ENCODE results near the gene TRPC4.

The TRPC4 gene

GRCh38 chr13:37869756-37870488, at the start of gene TRPC4:
Gene TRPC4, minus strand, starts transcription at chr13:37869772. Its CDS starts 86,439 bp downstream, at chr13:37783333.
- DNase-seq: peak; percentile 33

- no peak for DNase-seq
Measured at GRCh38 chr13:37918751-37919150, 49.2 kb upstream of the TRPC4 start.

GRCh38 chr13:37918116-37918714, 48.6 kb upstream of the TRPC4 start:
- DNase-seq: no peak

- DNase-seq: no peak
Measured at GRCh38 chr13:37914781-37915391, 45.3 kb upstream of the TRPC4 start.

GRCh38 chr13:37910790-37911189, 41.2 kb upstream of the TRPC4 start:
- no peak for DNase-seq

GRCh38 chr13:37906880-37907279, 37.3 kb upstream of the TRPC4 start:
- DNase-seq: no peak

- DNase-seq: no peak
Measured at GRCh38 chr13:37905736-37906135, 36.2 kb upstream of the TRPC4 start.

- no peak for DNase-seq
Measured at GRCh38 chr13:37899753-37900152, 30.2 kb upstream of the TRPC4 start.

- no peak for DNase-seq
Measured at GRCh38 chr13:37893321-37893720, 23.7 kb upstream of the TRPC4 start.

GRCh38 chr13:37889820-37890219, 20.2 kb upstream of the TRPC4 start:
- no peak for DNase-seq

- no peak for DNase-seq
Measured at GRCh38 chr13:37889102-37889501, 19.5 kb upstream of the TRPC4 start.

- DNase-seq: no peak
Measured at GRCh38 chr13:37886879-37887278, 17.3 kb upstream of the TRPC4 start.

GRCh38 chr13:37884674-37885073, 15.1 kb upstream of the TRPC4 start:
- DNase-seq: no peak

- no peak for DNase-seq
Measured at GRCh38 chr13:37884026-37884425, 14.5 kb upstream of the TRPC4 start.

- no peak for DNase-seq
Measured at GRCh38 chr13:37878921-37879320, 9.3 kb upstream of the TRPC4 start.

GRCh38 chr13:37878496-37878895, 8.9 kb upstream of the TRPC4 start:
- DNase-seq: no peak

GRCh38 chr13:37870895-37871550, 1.5 kb upstream of the TRPC4 start:
- DNase-seq: no peak

GRCh38 chr13:37870489-37870845, 895 bp upstream of the TRPC4 start:
- DNase-seq: no peak

GRCh38 chr13:37869506-37869755, 141 bp downstream of the TRPC4 start:
- no peak for DNase-seq

GRCh38 chr13:37868691-37869505, 674 bp downstream of the TRPC4 start:
- DNase-seq: no peak

GRCh38 chr13:37863708-37864107, 5.9 kb downstream of the TRPC4 start:
- no peak for DNase-seq

GRCh38 chr13:37835392-37835791, 34.2 kb downstream of the TRPC4 start:
- no peak for DNase-seq

- no peak for DNase-seq
Measured at GRCh38 chr13:37833411-37833810, 36.2 kb downstream of the TRPC4 start.
